ENCODE measurements around the gene PARP2.

DNA sequence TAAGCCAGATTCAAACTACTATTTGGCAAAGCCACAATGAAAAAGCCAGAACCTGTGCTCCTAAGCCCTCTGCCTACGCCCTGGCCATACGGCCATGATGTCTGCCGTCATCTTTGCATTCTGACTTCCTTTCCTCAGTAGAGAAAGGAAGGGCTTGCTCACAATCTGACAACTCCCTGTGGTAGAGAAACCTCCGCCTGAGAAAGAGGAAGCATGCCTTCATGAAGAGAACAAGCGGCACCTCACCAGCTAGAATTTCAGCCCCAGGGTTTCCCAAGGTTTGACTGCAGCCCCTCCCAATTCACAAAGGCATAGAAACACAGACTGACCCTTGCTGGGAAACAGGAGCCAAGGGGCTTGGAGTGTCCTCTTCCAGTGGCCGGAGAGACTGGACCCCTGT lies 44.1 kb downstream of the PARP2 start:
- TF ChIP-seq EZH2 (IDR thresholded peaks at IDR 0.05; ENCODE audit: borderline replicate concordance, low read depth, low read length, severe bottlenecking) = no peak
- TF ChIP-seq, protein P1, sequence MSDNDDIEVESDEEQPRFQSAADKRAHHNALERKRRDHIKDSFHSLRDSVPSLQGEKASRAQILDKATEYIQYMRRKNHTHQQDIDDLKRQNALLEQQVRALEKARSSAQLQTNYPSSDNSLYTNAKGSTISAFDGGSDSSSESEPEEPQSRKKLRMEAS (IDR thresholded peaks at IDR 0.05; ENCODE audit: insufficient read depth, insufficient read length) = no peak
- TF ChIP-seq, protein P2, sequence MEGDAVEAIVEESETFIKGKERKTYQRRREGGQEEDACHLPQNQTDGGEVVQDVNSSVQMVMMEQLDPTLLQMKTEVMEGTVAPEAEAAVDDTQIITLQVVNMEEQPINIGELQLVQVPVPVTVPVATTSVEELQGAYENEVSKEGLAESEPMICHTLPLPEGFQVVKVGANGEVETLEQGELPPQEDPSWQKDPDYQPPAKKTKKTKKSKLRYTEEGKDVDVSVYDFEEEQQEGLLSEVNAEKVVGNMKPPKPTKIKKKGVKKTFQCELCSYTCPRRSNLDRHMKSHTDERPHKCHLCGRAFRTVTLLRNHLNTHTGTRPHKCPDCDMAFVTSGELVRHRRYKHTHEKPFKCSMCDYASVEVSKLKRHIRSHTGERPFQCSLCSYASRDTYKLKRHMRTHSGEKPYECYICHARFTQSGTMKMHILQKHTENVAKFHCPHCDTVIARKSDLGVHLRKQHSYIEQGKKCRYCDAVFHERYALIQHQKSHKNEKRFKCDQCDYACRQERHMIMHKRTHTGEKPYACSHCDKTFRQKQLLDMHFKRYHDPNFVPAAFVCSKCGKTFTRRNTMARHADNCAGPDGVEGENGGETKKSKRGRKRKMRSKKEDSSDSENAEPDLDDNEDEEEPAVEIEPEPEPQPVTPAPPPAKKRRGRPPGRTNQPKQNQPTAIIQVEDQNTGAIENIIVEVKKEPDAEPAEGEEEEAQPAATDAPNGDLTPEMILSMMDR (IDR thresholded peaks at IDR 0.05; ENCODE audit: extremely low read depth in 1 of 2, insufficient read depth in 1 of 2, low read depth in 1 of 2, low read length in 2 of 2) = no peak
